Measurements from ENCODE around the gene GRIK4.
"Not testable (repeated sequence)": the region's sequence is repeated elsewhere in the genome, so short reads cannot be mapped to it uniquely, and the experiment has no call there.

GRIK4 gene

DNA sequence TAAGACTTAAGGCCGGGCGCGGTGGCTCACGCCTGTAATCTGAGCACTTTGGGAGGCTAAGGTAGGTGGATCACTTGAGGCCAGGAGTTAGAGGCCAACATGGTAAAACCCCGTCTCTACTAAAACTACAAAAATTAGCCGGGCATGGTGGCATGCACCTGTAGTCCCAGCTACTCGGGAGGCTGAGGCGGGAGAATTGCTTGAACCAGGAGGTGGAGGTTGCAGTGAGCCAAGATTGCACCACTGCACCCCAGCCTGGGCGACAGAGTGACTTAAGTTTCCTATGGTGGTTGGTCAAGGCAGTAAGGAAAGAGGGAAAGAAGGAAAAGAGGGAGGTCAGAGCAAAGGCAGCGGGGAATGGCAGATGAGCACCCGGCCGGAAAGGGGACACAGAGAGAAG is 113.4 kb downstream of the GRIK4 start:
- not testable (repeated sequence) for H3K9ac ChIP-seq (ENCODE audit: low read depth, low read length); H3K27ac ChIP-seq (ENCODE audit: low read length); H3K36me3 ChIP-seq (ENCODE audit: insufficient read depth, low read depth, low read length); H3K27me3 ChIP-seq (ENCODE audit: insufficient read depth, low read length); H3K9me3 ChIP-seq (ENCODE audit: insufficient read depth, low read depth, low read length); H3K4me1 ChIP-seq (ENCODE audit: insufficient read depth, low read length); H3K4me3 ChIP-seq (ENCODE audit: low read length)

DNA sequence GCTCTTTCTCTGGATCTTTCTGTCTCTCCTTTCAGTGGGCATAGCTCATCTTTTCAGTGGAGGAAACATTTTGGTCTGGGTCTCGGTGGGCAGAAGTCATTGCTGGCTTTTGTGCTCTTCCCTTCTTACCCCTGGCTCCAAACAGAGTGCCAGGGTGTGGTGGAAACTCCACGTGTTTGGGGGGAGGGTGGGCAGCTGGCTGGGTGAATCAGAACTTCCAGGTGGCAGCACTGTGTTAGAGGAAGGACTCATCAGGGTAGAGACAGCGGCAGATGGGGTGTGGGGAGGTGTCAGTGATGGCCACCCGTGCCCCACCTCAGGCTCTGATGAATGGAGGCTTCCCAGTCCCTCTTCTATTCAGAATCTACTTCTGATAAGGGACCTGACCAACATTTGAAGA is 114.0 kb downstream of the GRIK4 start:
- Histone ChIP-seq H3K27ac (ENCODE audit: low read length) (no peak overlapping the region), H3K27me3 (ENCODE audit: insufficient read depth, low read length) (no peaks in the 10 kb centered on the region), H3K4me3 (ENCODE audit: low read length) (no peak overlapping the region), H3K9ac (ENCODE audit: low read depth, low read length) (no peak overlapping the region), H3K9me3 (ENCODE audit: insufficient read depth, low read depth, low read length) (no peaks in the 10 kb centered on the region), H3K4me1 (ENCODE audit: insufficient read depth, low read length) (no peaks in the 10 kb centered on the region), H3K36me3 (ENCODE audit: insufficient read depth, low read depth, low read length) (no peaks in the 10 kb centered on the region)

DNA sequence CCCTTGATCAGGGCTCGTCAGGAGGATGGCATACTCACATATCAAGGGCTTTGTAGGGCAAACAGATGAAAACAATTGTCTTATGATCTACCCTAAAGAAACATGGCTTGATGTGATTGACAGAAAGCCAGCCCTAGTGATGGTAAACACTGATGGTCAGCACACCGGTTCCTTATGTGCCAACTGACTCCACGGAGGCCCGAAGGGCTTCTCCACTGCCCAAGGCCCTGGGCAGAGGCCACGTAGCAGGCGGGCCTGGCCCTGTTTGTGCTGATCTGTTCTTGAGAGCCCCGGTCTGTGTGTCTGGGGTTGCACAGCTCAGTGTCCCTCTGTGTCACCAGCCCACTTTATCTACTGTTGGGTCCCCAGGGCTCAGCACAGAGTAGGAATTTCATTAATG is 115.2 kb downstream of the GRIK4 start:
- Histone ChIP-seq H3K9me3 (ENCODE audit: insufficient read depth, low read depth, low read length) (no peaks in the 10 kb centered on the region), H3K9ac (ENCODE audit: low read depth, low read length) (no peak overlapping the region), H3K27me3 (ENCODE audit: insufficient read depth, low read length) (peaks cover 2% of the 10 kb centered on the region; the same call in 1 of the 2 replicates), H3K27ac (ENCODE audit: low read length) (no peak overlapping the region), H3K36me3 (ENCODE audit: insufficient read depth, low read depth, low read length) (no peaks in the 10 kb centered on the region), H3K4me3 (ENCODE audit: low read length) (no peak overlapping the region), H3K4me1 (ENCODE audit: insufficient read depth, low read length) (no peaks in the 10 kb centered on the region)

DNA sequence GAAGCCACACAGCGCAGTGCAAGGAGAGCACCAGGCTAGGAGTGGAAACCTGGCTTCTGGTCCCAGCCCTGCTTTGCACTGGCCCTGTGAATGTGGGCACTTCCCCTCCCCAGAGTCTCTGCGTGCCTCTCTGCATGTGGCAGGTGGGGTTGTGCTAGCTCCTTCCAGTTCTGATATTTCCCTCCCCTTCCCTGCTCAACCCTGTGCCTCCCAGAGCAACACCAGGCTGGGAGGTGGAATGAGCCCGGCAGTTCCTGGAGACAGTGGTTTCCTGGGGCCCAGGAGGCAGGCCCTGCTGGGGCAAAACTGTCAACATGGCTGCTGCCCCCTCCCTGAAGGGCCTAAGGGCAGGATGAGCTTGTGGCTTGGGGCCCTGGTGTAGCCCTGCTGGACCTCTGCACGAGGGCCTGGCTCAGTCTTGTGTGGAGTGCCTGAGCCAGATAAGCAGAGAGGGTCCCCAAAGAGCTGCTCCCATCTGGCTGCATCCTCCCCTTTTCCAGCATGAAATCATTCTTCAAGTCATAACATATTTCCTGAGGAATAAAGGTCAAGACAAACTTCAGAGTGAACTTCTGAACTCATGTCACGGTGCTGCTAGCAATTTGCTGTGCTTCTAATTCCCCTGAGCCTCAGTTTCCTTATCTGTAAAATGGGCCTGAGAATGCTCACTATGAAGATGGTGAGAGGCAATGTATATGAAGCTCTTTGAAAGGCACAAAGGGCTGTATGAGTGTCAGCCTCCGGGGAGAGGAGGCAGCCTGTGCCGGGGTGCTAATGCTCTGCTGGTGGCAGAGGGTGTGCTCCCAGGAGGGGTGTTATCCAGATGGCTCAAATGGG is 116.0 kb downstream of the GRIK4 start:
- Histone ChIP-seq H3K27ac (ENCODE audit: low read length) (no peak overlapping the region), H3K27me3 (ENCODE audit: insufficient read depth, low read length) (peaks cover 9% of the 10 kb centered on the region; the same call in 1 of the 2 replicates), H3K36me3 (ENCODE audit: insufficient read depth, low read depth, low read length) (no peaks in the 10 kb centered on the region), H3K9me3 (ENCODE audit: insufficient read depth, low read depth, low read length) (no peaks in the 10 kb centered on the region), H3K4me1 (ENCODE audit: insufficient read depth, low read length) (no peaks in the 10 kb centered on the region), H3K4me3 (ENCODE audit: low read length) (no peak overlapping the region), H3K9ac (ENCODE audit: low read depth, low read length) (no peak overlapping the region)

DNA sequence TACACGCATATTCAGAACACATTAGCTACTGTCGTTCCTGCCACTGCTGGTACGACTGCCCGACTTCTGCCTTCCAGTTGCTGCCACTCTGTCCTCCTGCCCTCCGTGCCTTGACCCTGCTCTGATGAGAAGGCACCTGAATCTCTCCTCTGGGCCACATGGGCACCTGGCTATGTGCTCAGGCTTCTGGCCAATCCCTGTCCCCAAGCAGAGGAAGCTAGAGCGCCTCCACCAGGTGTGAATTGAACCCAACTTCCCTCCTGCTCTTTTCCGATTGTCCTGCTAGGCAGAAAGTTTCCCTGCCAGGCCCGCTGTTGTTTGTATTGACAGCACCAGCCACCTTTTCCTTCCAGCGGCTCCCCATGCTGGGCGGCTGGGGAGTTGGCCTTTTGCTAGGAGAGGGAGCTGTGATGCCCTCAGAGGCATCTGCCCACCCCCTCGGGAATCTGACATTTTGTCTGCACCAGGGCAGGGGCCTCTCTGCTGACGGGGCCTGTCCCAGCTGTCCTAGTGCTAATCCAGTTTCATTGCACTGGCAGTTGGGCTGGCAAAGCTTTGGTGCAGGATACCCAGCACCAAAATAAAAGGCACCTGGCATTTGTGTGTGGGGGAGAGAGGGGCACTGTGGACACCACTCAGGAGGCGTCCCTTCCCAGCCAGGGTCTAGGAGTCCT is 118.0 kb downstream of the GRIK4 start:
- H3K36me3 ChIP-seq (ENCODE audit: insufficient read depth, low read depth, low read length): no peaks in the 10 kb centered on the region
- H3K27ac ChIP-seq (ENCODE audit: low read length): no peak overlapping the region
- H3K4me3 ChIP-seq (ENCODE audit: low read length): no peak overlapping the region
- no peaks in the 10 kb centered on the region for H3K4me1 ChIP-seq (ENCODE audit: insufficient read depth, low read length)
- no peak overlapping the region for H3K9ac ChIP-seq (ENCODE audit: low read depth, low read length)
- no peaks in the 10 kb centered on the region for H3K9me3 ChIP-seq (ENCODE audit: insufficient read depth, low read depth, low read length)
- peaks cover 28% of the 10 kb centered on the region for H3K27me3 ChIP-seq (ENCODE audit: insufficient read depth, low read length)

DNA sequence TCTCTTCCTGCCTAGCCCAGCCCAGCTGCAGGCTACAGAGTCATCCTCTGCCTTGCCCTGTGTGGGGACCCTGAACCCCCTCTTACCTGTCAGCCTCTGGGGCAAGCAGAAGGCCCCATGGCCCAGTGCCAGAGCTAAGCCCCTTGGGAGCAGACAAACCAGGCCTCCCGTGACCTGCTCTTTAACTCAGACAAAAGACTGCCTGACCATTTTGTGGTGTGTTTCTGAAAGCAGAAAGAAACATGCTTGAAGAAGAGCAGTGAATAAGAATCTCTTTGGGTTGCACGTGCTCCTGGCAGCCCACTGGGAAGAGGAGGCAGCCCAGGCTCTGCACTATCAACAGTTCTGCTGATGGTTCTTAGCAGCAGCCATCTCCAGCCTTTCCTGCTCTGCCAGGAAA is 118.6 kb downstream of the GRIK4 start:
- no peak overlapping the region for H3K4me3 ChIP-seq (ENCODE audit: low read length)
- H3K9ac ChIP-seq (ENCODE audit: low read depth, low read length): no peak overlapping the region
- no peak overlapping the region for H3K27ac ChIP-seq (ENCODE audit: low read length)
- H3K4me1 ChIP-seq (ENCODE audit: insufficient read depth, low read length): no peaks in the 10 kb centered on the region
- H3K9me3 ChIP-seq (ENCODE audit: insufficient read depth, low read depth, low read length): no peaks in the 10 kb centered on the region
- H3K36me3 ChIP-seq (ENCODE audit: insufficient read depth, low read depth, low read length): no peaks in the 10 kb centered on the region
- peaks cover 34% of the 10 kb centered on the region for H3K27me3 ChIP-seq (ENCODE audit: insufficient read depth, low read length)

DNA sequence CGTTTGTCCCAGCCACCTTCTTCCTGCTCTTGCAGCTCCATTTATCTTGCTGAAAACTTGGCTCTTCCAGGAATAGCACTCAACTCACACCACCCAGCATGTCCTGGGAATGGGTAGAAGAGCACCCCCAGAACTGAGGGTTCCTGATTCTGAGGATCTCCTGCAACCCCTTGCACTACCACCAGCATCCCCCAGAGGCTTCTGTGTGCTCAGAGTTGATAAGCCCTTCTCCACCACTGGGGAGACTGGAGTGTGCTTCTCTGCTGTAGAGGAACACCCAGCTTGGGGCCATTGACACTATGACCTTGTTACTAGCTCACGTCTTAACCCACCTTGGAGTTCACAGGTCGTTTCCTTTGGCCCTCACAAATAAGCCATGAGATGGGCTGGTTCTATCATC is 121.0 kb downstream of the GRIK4 start:
- no peak overlapping the region for H3K9ac ChIP-seq (ENCODE audit: low read depth, low read length)
- no peak overlapping the region for H3K27ac ChIP-seq (ENCODE audit: low read length)
- no peak overlapping the region for H3K4me3 ChIP-seq (ENCODE audit: low read length)
- no peaks in the 10 kb centered on the region for H3K9me3 ChIP-seq (ENCODE audit: insufficient read depth, low read depth, low read length)
- no peaks in the 10 kb centered on the region for H3K4me1 ChIP-seq (ENCODE audit: insufficient read depth, low read length)
- peaks cover 46% of the 10 kb centered on the region for H3K27me3 ChIP-seq (ENCODE audit: insufficient read depth, low read length)
- no peaks in the 10 kb centered on the region for H3K36me3 ChIP-seq (ENCODE audit: insufficient read depth, low read depth, low read length)

DNA sequence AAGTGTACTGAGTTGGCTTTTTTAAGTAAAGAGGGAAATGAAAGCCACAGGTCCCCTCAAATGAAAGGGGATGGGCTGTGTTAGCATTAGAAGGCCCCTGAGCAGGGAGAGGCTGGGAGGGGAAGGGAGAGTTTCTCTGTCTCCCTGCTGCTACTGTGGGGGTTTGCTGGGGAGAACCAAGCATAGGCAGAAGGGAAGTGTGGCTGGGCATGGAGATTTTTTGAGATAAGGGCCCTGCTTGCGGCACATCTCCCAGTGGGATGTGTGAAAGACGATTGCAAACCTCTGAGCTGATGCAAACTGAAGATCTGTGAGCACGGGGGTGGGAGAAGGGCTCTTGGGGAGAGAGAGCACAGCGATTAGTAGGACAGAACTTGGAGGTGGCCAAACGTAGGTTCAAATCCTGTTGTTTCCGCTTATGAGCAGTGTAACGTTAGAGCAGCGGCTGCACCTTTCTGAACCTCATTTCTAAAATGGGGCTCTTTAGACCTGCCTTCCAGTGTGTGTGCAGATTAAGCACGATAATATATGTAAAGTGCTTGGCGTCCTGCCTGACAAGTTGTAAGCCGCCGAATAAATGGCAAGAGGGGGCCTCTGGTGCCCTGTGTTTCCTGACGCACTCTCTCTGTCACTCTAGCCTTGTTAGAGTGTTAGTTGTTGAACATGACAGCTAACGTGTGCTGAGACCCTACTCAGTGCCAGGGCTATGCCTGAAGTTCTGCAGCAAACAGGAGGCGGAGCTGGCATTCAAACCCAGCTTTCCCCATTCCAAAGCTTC is 122.3 kb downstream of the GRIK4 start:
- no peaks in the 10 kb centered on the region for H3K4me1 ChIP-seq (ENCODE audit: insufficient read depth, low read length)
- H3K27me3 ChIP-seq (ENCODE audit: insufficient read depth, low read length): peaks cover 46% of the 10 kb centered on the region
- no peak overlapping the region for H3K27ac ChIP-seq (ENCODE audit: low read length)
- no peak overlapping the region for H3K4me3 ChIP-seq (ENCODE audit: low read length)
- no peaks in the 10 kb centered on the region for H3K9me3 ChIP-seq (ENCODE audit: insufficient read depth, low read depth, low read length)
- no peaks in the 10 kb centered on the region for H3K36me3 ChIP-seq (ENCODE audit: insufficient read depth, low read depth, low read length)
- no peak overlapping the region for H3K9ac ChIP-seq (ENCODE audit: low read depth, low read length)

DNA sequence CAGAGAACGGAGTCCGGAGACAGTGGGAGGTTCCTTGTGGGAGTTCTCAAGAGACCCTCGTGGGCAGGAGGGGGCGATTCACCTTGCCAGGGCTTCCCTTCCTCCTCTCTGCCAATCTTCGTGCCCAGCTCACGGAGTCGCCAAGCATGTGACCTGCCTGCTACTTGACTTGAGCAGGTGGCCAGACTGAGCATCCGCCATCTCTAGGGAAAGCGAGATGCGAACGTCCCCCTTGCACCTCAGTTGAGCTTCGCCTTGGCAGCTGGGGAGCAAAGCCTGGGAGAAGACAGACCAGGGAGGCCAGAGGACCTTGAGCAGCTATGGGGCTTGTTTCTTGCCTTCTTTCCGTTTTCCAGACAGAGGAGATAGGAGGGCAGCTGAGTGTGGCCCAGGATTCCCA is 123.2 kb downstream of the GRIK4 start:
- Histone ChIP-seq H3K4me3 (ENCODE audit: low read length) (no peak overlapping the region), H3K36me3 (ENCODE audit: insufficient read depth, low read depth, low read length) (no peaks in the 10 kb centered on the region), H3K9me3 (ENCODE audit: insufficient read depth, low read depth, low read length) (no peaks in the 10 kb centered on the region), H3K27me3 (ENCODE audit: insufficient read depth, low read length) (peaks cover 53% of the 10 kb centered on the region), H3K27ac (ENCODE audit: low read length) (no peak overlapping the region), H3K9ac (ENCODE audit: low read depth, low read length) (no peak overlapping the region), H3K4me1 (ENCODE audit: insufficient read depth, low read length) (no peaks in the 10 kb centered on the region)

DNA sequence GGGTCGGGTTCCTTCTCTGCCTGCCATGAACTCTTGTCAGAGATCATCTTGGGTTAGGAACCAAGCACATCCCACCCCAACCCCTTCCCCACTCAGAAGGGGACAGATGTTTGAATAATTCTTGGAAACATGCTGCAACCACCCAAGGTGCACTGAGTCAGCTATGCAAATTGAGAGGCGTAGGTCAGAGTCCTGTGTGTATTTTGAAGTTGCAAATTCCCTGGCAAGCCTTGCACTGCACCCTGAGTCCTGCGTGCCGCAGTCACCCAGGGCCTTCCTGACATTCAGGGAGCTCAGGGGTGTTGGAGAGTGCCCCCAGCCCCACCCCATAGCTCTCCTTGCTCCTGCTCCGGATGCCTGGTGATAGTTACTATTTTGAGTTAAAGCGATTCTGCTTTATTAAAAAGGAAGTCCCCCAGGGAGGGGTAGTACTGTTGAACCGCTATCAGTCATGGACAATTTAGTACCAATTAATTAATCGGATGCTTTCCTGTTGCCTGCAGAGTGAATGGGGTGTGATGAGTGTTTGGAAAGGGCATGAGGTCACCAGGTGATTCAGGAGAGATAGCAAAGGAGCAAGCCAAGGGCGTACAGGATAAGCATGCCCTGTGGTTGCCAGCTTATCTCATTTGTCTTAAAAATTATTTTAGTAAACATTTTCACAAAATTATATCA is 123.7 kb downstream of the GRIK4 start:
- Histone ChIP-seq H3K36me3 (ENCODE audit: insufficient read depth, low read depth, low read length) (no peaks in the 10 kb centered on the region), H3K9me3 (ENCODE audit: insufficient read depth, low read depth, low read length) (no peaks in the 10 kb centered on the region), H3K9ac (ENCODE audit: low read depth, low read length) (no peak overlapping the region), H3K4me1 (ENCODE audit: insufficient read depth, low read length) (no peaks in the 10 kb centered on the region), H3K27ac (ENCODE audit: low read length) (no peak overlapping the region), H3K4me3 (ENCODE audit: low read length) (no peak overlapping the region), H3K27me3 (ENCODE audit: insufficient read depth, low read length) (peaks cover 59% of the 10 kb centered on the region)

DNA sequence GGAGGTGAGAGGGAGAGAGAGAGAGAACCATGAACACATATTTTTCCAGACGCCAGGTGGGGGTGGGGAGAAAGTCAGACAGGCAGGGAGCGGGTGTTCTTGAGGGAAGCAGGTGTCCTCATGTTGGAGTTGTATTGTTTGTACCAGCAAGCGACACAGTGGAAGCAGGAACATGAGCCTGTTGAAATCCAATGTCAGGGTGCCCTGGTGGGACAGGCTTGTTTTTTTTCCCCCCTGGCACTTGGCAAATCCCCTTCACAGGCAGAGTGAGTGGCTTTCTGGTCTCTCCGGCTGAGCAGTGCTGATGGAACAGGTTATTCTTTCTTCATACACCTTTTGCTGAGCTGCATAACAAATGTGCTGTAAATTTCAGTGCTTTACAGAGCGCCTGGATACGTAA is 125.6 kb downstream of the GRIK4 start:
- Histone ChIP-seq H3K9me3 (ENCODE audit: insufficient read depth, low read depth, low read length) (no peaks in the 10 kb centered on the region), H3K4me3 (ENCODE audit: low read length) (no peak overlapping the region), H3K27me3 (ENCODE audit: insufficient read depth, low read length) (peaks cover 72% of the 10 kb centered on the region), H3K27ac (ENCODE audit: low read length) (no peak overlapping the region), H3K36me3 (ENCODE audit: insufficient read depth, low read depth, low read length) (no peaks in the 10 kb centered on the region), H3K9ac (ENCODE audit: low read depth, low read length) (no peak overlapping the region), H3K4me1 (ENCODE audit: insufficient read depth, low read length) (no peaks in the 10 kb centered on the region)
